Measurements from ENCODE around the gene GUK1. TPM values are rescaled to one million over a fixed set of nuclear protein-coding genes. Genes with fewer than 3 reads are reported as not detected.

The GUK1 gene
- total RNA-seq, 2 experiments from 2014 or later = 229 to 239 TPM

DNA sequence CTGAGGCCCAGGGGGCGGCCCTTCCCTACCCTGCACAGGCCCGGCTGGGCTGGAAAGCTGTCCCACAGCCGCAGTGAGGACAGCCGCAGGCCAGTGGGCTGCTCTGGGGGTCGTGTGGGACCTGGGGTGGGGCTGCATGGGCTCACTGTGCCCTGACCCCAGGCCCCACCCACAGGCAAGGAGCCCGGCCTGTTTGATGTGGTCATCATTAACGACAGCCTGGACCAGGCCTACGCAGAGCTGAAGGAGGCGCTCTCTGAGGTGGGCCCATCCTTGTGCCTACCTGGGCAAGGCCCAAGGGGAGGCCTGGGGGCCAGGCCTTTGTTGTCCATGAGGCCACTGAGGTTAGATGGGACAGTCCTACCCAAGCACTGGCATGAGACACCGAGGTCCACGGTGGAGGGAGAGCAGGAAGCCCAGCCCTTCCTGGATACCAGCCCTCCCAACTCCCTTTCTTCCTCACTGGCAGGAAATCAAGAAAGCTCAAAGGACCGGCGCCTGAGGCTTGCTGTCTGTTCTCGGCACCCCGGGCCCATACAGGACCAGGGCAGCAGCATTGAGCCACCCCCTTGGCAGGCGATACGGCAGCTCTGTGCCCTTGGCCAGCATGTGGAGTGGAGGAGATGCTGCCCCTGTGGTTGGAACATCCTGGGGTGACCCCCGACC, 8.2 kb downstream of the GUK1 start:
- intact Hi-C loops (cut with micrococcal nuclease) = no loop called here
- CTCF ChIA-PET = no interaction called here

DNA sequence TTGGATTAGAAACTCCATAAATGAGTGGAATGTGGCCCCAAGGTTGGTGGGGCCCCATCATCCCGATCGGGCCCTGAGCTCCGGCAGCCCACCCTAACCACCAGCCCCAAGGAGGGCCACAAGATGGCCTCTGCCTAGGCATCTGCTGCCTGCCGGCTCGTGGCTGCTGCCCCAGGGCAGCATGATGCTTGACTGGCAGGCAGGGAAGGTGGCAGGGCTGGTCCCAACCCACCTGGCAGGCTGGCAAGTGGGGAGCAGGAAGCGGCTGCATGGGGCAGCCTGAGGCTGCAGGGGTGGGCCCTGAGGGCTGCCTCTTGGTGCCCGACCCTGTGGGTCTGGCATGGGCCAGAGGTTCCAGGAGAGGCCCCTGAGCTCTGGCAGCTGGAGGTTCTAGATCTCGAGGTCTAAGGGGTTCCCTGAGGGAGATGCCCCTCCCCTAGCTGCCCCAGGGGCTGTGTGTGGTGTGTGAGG, 8.9 kb downstream of the GUK1 start:
- H3K36me3 Mint-ChIP-seq = no peaks in the 10 kb centered on the region
- H3K27ac Mint-ChIP-seq = no peak overlapping the region
- H3K27me3 Mint-ChIP-seq = no peaks in the 10 kb centered on the region
- no peaks in the 10 kb centered on the region for H3K9me3 Mint-ChIP-seq
- H3K4me3 Mint-ChIP-seq = no peak overlapping the region
- H3K4me1 Mint-ChIP-seq (ENCODE audit: low read depth) = peaks cover 3% of the 10 kb centered on the region
- intact Hi-C loops (cut with micrococcal nuclease) = no loop called here
- CTCF ChIA-PET = no interaction called here
- no peak for DNase-seq
- POLR2A ChIA-PET = no interaction called here

More for the DNA sequence above, 8.2 kb downstream of the GUK1 start:
- H3K4me3 Mint-ChIP-seq = no peak overlapping the region
- no peaks in the 10 kb centered on the region for H3K27me3 Mint-ChIP-seq
- no peak for DNase-seq
- H3K4me1 Mint-ChIP-seq (ENCODE audit: low read depth) = peaks cover 9% of the 10 kb centered on the region
- no peaks in the 10 kb centered on the region for H3K9me3 Mint-ChIP-seq
- no peak overlapping the region for H3K27ac Mint-ChIP-seq
- H3K36me3 Mint-ChIP-seq = no peaks in the 10 kb centered on the region
- POLR2A ChIA-PET = no interaction called here

DNA sequence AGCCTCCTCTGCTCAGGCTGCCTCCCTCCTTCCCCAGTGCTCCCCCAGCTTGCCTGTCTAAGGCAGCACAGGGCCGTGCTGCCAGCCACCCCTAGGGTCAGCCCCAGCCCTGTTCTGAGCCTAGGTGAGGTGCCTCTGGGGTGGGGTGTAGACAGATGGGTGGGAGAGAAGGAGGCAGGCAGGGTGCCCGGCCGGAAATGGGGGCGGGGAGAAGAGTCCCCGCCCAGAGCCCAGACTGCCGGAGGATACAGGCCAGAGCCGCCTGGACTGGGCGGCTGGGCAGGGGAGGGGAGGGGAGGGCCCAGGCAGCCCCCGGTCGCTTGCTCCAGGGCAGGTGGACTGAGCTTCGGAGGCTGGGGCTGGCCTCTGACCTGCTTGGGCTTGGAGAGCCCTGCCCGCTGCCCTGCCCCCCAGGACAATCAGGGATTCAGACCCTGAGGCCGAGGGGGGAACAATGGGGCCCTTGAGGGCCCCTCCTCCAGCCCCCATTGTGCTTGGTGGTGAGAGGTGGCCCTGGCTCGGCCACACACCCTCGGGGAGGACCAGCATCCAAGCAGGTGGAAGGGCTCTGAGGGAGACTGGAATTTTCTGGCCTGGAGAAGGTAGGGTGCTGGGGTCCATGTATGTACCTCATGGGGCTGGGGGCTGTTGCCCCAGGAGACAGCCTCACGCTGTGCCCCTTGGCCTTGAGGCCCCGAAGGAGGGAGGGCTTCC, 9.5 kb downstream of the GUK1 start, which contains the start of gene GJC2:
Gene GJC2, plus strand, starts transcription at position 525 of the 714 bp plus-strand sequence. CDS start 7,829 bp downstream, outside the sequence.
- intact Hi-C loops (cut with micrococcal nuclease) = no loop called here
- Mint-ChIP-seq H3K27me3 (no peaks in the 10 kb centered on the region), H3K36me3 (no peaks in the 10 kb centered on the region), H3K9me3 (no peaks in the 10 kb centered on the region), H3K4me3 (no peak within 1 kb of the TSS), H3K4me1 (ENCODE audit: low read depth) (peaks cover 1% of the 10 kb centered on the region), H3K27ac (no peak within 1 kb of the TSS)
- ChIA-PET POLR2A (no interaction called here), CTCF (no interaction called here)
- no peak for DNase-seq

DNA sequence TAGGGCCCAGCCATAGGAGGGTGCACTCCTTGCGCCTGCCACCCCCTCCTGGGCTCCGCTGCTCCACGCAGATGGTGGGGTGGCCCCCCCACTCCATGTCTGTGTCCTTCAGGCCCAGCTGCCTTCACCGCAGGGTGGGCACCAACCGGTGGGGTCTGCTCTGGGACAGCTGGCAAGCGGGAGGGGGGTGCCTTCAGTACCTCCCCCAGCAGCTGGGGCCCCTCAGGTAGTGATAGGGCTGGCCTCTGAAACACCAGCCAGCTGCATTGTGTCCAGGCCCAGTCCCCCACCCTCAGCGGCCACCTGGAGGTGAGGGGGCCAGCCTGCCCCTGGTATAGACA, 10.0 kb downstream of the GUK1 start:
- no peak for DNase-seq
- ChIA-PET CTCF (no interaction called here), POLR2A (no interaction called here)
- H3K27me3 Mint-ChIP-seq = no peaks in the 10 kb centered on the region
- no peaks in the 10 kb centered on the region for H3K36me3 Mint-ChIP-seq
- intact Hi-C loops (cut with micrococcal nuclease) = no loop called here
- H3K9me3 Mint-ChIP-seq = no peaks in the 10 kb centered on the region
- H3K4me3 Mint-ChIP-seq = no peak overlapping the region
- H3K4me1 Mint-ChIP-seq (ENCODE audit: low read depth) = peaks cover 6% of the 10 kb centered on the region
- H3K27ac Mint-ChIP-seq = no peak overlapping the region

DNA sequence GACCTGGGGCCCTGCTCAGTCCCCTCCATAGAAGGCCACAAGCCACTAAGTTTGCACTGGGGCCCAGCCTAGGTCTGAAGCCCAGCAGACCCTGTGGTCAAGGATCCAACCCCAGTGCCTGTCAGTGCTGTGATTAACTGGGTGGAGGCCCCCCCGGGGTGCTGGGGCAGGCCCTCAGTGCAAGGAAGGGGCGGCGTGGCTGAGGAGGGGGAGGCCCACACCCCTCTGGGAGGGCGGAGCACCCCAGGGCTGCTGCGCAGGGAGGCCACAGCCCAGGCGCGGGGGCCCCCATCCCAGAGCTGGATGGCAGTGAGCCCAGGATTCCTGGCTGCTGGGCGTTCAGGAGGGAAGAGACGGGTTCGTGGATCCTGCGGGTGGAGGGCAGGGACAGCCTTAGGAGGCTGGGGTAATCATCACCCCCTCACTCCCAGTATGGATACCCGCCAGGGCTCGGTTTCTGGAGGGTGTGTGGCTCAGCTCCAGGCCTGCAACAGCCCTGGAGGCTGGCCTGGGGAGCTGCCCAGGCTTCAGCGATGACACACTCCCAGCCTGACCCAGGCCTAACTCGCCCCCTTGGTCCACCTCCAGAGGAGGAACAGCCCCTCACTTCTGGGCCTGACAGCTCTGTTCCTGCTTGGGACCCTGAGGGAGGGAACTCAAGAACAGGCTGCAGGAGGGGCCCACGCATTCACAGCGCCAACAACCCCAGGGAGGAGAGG, 10.5 kb downstream of the GUK1 start:
- H3K4me1 Mint-ChIP-seq (ENCODE audit: low read depth) = peaks cover 8% of the 10 kb centered on the region
- H3K36me3 Mint-ChIP-seq = no peaks in the 10 kb centered on the region
- no peaks in the 10 kb centered on the region for H3K9me3 Mint-ChIP-seq
- H3K27me3 Mint-ChIP-seq = no peaks in the 10 kb centered on the region
- no peak for DNase-seq
- intact Hi-C loops (cut with micrococcal nuclease) = no loop called here
- ChIA-PET CTCF (no interaction called here), POLR2A (no interaction called here)
- no peak overlapping the region for H3K27ac Mint-ChIP-seq
- no peak overlapping the region for H3K4me3 Mint-ChIP-seq

DNA sequence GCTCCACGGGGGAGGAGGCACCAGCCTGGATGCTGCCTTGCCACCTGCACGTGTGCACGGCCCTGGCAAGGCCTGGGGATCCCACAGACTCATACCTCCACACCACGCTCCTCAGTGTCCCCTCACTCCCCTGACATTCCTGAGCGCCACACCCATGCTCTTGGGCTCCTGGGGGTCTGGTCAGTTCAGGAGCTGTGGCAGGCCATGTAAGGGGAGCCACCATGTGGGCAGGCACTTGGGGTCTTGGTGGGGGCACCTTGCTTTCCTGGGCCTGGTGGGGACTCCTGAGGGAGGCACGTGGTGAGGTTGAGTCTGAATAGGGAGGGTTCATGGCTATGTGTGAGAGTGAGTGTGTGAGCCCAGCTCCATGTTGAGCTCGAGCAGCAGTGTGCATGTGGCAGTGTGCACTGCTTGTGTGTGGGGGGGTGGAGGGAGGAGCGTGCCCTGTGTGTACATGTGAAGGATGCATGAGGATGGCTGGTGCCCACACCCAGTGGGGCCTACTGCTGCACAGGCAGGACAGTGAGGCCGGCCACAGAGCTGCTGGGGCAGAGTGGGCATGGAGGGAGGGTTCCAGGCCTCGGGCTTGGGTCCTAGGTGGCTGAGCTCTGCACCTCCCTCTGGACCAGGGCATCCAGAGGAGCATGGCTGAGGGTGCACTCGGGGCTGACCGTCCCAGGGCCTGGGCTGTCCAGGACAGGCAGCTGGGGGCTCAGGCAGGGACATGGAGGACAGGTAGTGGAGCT, 11.3 kb downstream of the GUK1 start:
- Mint-ChIP-seq H3K27ac (no peak overlapping the region), H3K4me3 (no peak overlapping the region), H3K9me3 (no peaks in the 10 kb centered on the region), H3K36me3 (no peaks in the 10 kb centered on the region), H3K4me1 (ENCODE audit: low read depth) (peaks cover 8% of the 10 kb centered on the region), H3K27me3 (no peaks in the 10 kb centered on the region)
- DNase-seq = no peak
- ChIA-PET POLR2A (no interaction called here), CTCF (no interaction called here)
- intact Hi-C loops (cut with micrococcal nuclease) = no loop called here

DNA sequence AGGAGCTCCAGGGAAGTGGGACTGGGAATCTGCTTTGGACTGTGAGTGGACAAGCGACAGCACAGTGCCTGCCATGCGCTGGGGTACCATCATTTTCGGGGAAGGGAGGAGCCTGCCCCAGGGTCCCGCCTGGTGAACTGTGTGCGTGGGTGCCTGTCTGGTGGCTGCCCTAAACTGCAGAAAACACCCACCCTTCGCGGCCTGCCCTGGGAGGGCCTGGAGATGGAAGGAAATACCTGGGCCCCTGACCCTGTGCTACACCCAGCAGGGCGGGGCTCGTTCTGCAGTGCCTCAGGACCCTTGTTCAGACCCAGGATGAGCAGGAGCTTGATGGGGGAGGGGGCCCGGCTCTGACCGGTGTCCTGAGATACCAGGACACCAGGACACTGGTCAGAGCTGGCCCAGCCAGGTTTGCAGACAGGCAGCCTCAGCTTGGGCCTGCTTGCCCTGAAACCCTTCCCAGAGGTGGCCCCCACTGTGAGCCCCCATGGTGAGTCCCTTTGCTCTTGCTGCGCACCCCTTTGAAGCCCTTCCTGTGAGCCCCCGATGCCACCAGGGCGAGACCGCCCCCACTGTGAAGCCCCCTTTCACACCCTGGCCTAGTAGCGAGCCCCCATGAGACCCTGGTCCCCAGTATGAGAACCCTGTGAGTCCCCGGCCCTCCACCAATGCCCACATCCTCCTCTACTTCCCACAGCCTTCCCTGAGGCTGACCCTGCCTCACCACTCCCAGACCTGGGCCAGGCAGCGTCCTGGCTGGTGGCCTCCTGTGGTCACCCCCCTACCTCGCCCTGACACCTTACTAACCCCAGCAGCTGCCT, 12.2 kb downstream of the GUK1 start:
- no peaks in the 10 kb centered on the region for H3K9me3 Mint-ChIP-seq
- ChIA-PET CTCF (interaction anchor here (1.5 kb wide), 1 partner anchor 13 kb away, joined by 4 read pairs; the partner anchor contains the start of gene IBA57), POLR2A (no interaction called here)
- H3K27ac Mint-ChIP-seq = peak overlapping the region; percentile 4
- H3K36me3 Mint-ChIP-seq = no peaks in the 10 kb centered on the region
- DNase-seq = no peak
- H3K4me3 Mint-ChIP-seq = no peak overlapping the region
- intact Hi-C loops (cut with micrococcal nuclease) = no loop called here
- no peaks in the 10 kb centered on the region for H3K27me3 Mint-ChIP-seq
- peaks cover 10% of the 10 kb centered on the region for H3K4me1 Mint-ChIP-seq (ENCODE audit: low read depth)

DNA sequence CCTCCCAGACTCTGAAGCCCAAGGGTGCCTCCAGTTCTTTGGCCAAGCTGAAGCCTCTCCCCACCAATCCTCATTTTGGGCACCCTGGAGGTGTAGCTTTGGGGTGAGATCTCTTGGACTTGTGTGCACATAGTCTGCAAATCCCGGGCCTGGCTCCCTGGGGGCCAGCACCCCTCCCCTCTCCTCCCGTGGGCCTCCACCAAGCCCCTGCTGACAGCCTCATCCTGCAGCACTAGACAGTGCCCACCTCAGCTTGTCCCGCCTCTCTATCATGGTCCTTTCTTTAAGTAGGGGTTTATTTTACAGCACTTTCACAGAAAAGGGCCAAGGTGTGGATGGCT, 12.8 kb downstream of the GUK1 start:
- Mint-ChIP-seq H3K4me1 (ENCODE audit: low read depth) (peaks cover 10% of the 10 kb centered on the region), H3K4me3 (no peak overlapping the region), H3K27ac (peak overlapping the region; percentile 4), H3K36me3 (no peaks in the 10 kb centered on the region), H3K9me3 (no peaks in the 10 kb centered on the region), H3K27me3 (no peaks in the 10 kb centered on the region)
- POLR2A ChIA-PET = no interaction called here
- intact Hi-C loops (cut with micrococcal nuclease) = no loop called here
- CTCF ChIA-PET = interaction anchor here (1.5 kb wide), 1 partner anchor 12 kb away, joined by 4 read pairs; the partner anchor contains the start of gene IBA57
- no peak for DNase-seq

DNA sequence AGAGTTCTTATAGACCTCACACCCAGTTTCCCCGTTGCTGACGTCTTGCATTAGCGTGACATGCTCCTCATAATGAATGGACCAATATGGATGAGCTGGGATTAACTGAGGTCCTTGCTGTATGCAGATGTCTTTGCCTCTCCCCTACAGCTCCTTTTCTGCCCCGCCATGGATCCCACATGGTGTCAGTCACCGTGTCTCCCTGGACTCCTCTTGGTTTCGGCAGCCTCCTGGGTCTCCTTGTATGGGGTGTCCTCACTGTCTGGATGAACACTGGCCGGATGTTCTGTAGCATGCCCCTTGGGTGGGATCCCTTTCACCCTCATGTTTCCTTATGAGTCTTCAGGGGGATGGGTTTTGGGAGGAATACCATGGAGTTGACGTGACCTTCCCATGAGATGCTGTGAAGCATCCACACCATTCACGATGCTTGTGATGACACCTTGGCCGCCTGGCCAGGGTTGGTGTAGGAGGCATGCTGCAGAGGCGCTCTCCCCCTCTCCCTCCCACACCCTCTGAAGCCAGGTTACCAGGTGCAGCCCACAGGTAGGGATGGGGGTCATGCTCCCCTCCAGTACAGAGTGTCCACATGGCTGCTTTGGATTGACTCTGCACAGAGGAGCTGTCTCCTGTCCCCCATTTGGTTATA, 14.1 kb downstream of the GUK1 start:
- no peak overlapping the region for H3K27ac Mint-ChIP-seq
- intact Hi-C loops (cut with micrococcal nuclease) = no loop called here
- POLR2A ChIA-PET = no interaction called here
- H3K4me3 Mint-ChIP-seq = no peak overlapping the region
- no peaks in the 10 kb centered on the region for H3K9me3 Mint-ChIP-seq
- H3K27me3 Mint-ChIP-seq = no peaks in the 10 kb centered on the region
- H3K4me1 Mint-ChIP-seq (ENCODE audit: low read depth) = peaks cover 10% of the 10 kb centered on the region
- CTCF ChIA-PET = interaction anchor here (0.6 to 1.5 kb wide), 4 partner anchors 11 to 113 kb away, joined by 3 to 4 read pairs (median 3); partner anchors contain the start of gene IBA57
- H3K36me3 Mint-ChIP-seq = no peaks in the 10 kb centered on the region
- no peak for DNase-seq

DNA sequence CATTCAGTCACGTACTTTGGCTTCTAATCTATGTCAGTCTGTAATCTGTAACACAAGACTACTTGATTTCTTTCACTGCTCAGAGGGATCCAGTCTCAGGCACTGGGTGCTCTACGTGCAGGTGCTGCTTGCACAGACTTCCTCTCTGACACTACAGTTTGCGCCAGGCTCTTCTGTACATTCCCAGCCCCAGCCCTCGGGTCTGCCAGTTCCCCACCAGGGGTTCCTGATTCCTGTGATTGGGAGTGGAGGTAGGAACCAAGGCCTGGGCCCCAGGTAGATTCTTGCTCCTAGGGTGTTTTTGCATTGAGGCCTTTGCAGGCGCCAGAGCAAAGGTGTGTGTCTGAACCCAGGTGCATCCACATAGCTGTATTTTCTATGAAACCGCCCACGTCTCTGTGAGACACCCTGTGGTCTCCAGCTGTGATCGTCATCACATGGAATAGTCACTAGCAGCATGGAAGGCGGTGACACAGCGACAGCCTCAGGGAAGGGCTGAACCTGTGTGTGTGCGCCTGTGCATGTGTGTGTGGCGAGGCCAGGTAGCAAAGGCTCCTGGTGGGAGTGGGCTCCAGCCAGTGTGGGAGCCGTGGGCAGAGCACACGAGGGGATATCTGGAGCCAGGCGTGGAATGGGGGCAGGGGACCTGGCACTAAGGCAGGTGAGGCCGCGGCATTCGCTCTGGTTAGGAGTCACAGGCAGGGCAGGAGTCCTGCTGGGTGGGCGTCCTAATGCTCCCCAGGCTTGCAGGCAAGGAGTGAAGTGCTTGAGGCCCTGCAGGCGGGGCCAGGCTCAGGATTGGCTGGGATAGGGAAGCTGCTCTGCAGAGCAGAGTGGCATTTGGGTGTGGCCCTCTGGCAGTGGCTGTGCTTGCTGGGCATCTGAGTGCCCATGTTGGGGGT, 14.8 kb downstream of the GUK1 start:
- H3K9me3 Mint-ChIP-seq = no peaks in the 10 kb centered on the region
- intact Hi-C loops (cut with micrococcal nuclease) = no loop called here
- peaks cover 10% of the 10 kb centered on the region for H3K4me1 Mint-ChIP-seq (ENCODE audit: low read depth)
- ChIA-PET CTCF (interaction anchor here (0.6 to 1.1 kb wide), 3 partner anchors 10 to 112 kb away, joined by 3 read pairs; partner anchors contain the start of gene IBA57), POLR2A (no interaction called here)
- H3K27me3 Mint-ChIP-seq = no peaks in the 10 kb centered on the region
- DNase-seq = peak; percentile 67
- H3K36me3 Mint-ChIP-seq = no peaks in the 10 kb centered on the region
- no peak overlapping the region for H3K27ac Mint-ChIP-seq
- H3K4me3 Mint-ChIP-seq = no peak overlapping the region
